Middle frontal gyrus (tissue), 1 donor: ENCODE measurements around the gene DMRTA2.

Source experiments
- DNase-seq: peaks from one replicate; pipeline ENCODE4 v3.0.0-alpha.2; 2015; ENCODE audit warnings: low spot score; ENCODE audit errors: extremely low spot score

Gene DMRTA2

DNA sequence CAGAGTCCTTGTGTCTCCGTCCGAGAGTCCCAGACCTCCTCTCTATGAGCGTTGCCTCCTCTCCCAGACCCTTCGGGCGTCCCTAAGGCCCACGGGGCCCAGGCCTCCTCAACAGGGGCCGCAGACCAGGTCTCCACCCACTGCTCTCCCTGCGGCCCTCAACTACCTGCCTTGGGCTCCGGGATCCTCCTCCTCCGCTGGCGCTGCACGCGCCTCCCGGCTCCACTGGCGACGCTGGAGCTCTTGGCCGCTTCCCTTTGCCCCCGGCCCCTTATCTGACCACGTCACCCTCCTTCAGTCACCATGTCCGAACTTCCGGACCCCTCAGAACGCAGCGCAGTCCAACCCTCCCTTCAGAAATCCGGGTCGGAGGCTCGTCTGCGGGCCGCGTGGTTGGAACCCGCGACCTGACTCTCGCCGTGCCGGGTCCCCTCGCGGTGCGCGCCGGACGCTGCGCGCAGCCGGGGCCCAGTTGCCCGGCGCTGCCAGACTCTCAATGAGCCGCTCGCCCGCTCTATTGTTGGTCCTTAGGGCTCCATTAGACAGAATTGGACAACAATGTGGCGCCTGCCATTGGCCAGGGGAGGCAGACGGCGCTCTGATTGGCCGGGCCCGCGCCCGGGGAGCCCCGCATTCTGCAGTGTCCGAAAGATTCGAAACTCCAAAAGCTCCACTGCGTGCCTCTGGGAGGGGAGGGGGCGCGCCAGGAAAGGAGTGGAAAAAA is at the start of gene DMRTA2:
Gene DMRTA2, minus strand, starts transcription at position 498 of the 724 bp plus-strand sequence. CDS start 1,907 bp downstream, outside the sequence.
- DNase-seq, result no peak

DNA sequence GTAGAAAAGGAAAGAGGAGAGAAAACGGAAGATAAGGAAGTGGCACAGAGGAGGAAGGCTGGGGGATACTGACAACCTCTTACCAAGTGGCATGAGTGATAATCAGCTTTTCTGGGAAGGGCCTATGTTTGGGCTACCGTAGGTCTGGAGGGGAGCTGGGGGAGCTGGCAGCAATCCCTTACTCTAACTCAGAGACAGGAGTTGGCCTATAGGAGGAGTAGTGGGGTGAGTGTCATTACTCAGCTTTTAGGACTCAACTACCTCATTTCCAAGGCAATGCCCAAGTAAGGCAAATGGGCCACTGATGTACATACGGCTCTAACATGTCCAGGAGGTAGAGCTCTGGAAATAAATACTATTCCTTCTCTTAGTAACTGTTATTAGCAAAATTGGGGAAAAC is 48.7 kb upstream of the DMRTA2 start:
- no peak for DNase-seq

DNA sequence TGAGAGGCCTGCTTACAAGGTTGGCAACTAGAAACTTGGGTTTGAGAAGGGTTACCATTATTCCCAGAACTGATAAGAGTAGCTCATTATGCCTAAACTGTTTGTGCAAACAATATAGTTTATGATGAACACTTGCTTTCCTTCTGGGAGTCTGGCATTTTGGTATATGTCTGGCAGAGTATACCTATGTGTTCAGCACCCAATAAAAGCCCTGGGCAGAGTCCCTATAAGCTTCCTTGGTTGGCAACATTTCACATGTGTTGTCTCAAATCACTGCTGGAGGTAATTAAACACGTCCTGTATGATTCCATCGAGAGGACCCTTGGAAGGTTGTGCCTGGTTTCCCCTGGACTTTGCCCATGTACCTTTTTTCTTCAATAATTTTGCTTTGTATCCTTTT is 39.7 kb upstream of the DMRTA2 start:
- DNase-seq, result no peak

DNA sequence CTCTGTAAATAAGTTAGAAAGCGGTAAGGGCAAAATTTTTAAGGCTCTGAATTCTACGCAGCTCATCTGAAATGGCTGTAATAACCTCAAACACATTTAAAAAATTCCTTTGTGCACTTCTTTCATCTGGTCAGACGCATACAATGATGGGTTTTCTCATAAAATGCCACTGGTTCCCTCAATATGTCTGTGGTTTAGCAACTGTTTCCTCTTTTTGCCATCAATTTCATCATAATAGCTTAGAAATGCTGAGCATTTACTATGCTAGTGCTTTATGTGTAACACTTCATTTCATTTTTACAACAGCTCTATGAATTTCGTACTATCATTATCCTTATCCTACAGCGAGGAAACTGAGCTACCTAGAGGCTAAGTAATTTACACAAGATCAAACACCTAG is 35.3 kb upstream of the DMRTA2 start:
- no peak for DNase-seq

DNA sequence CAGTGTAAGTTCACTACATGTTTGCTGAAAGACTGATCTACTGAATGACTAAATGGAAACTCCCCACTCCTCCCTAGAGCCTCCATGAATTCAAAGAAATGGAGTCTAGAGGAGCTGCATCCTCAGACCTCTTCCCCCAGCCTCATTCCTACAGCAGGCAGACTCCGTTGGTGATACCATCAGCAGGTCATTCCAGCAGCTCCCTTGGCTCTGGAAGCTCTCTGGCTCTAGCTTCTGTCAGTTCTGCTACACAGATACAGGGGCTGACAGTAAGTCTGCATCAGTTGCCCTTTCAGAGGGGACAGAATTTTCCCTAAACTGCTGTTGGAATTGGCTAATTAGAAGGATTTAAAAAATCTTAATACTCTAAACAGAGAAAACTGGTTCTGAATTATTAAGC is 31.7 kb upstream of the DMRTA2 start:
- DNase-seq, result no peak

DNA sequence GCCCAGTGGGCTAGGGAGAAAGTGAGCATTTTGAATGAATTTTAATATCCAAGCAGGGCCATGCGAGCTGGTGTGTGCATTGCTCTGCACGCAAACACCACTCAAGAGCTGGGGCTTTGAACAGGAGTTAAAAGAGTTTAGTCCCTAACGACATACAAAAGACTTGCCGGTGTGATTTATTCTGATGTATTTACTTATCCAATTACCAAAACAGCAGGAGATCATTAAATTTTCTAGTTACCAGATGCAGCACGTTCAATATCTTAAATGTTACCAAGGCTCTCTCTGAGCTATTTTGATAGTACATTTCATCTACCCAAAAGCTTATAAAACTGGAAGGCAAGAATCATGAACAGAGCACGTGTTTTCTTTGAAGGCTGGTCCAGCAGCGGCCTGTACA is 30.0 kb upstream of the DMRTA2 start:
- no peak for DNase-seq

- DNase-seq, result no peak
Observed at GRCh38 chr1:50452700-50453099, 29.5 kb upstream of the DMRTA2 start.

GRCh38 chr1:50450861-50451653 is 27.8 kb upstream of the DMRTA2 start:
- no peak for DNase-seq

DNA sequence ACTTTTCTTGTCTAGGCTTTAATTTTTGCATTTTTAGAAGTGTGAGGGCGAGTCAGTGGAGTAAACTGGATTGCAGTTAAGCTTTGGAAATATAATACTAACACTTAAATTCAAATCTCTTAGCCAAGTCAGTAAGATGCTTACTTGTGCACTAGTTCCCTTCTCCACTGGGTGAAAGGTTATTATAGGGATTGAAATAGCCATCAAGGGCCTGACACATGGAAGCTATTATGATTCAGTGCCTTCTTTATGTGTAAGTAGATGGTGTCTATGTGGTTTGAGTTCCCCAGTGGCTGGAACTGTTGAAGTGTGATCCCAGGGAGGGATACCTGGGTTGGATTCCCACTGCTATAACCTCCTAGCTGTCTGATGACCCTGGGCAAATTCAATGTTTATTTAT is 24.7 kb upstream of the DMRTA2 start:
- no peak for DNase-seq

DNA sequence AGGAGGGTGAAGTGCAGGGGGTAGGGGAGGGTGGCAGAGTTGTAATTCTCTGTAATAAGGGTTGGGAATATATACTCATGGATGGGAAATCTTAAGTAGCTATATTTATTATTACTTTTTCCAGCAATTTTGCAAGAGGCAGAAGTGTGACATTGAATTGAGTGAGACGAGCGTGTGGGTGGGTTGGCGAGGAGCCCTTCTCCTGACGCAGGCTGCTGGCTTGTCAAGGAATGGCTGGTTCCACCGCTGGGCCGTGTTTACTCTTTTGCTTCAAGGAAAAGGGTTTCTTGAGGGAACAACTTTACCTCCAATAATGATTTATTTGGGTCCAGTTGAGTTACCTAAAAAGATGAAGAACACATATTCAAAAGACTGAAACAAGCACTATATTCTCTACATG is 17.9 kb upstream of the DMRTA2 start:
- DNase-seq, result no peak

DNA sequence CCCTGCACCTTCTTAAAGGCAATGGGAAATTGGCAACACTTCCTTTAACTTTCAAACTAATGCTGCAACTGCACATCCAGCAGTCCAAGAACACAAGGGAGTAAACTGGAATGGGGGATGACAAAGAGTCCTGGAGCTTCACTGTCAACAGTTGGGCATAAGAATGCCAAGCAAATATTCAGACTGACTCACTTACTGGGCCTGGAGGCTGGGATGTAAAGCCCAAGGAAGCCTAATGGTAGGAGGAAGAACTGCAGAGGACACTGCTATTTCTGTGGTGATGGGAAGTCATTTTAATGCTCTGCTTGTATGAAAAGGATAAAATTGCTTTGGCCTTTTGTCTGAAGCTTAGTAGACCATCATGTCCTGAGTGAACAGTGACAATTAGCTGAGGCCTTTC is 15.7 kb upstream of the DMRTA2 start:
- no peak for DNase-seq

GRCh38 chr1:50436489-50436888 is 13.2 kb upstream of the DMRTA2 start:
- no peak for DNase-seq

- no peak for DNase-seq
Observed at GRCh38 chr1:50430010-50430405, 6.8 kb upstream of the DMRTA2 start.

GRCh38 chr1:50427818-50428779 is 4.9 kb upstream of the DMRTA2 start:
- no peak for DNase-seq

GRCh38 chr1:50427086-50427817 is 4.0 kb upstream of the DMRTA2 start:
- no peak for DNase-seq

GRCh38 chr1:50426702-50427085 is 3.5 kb upstream of the DMRTA2 start:
- DNase-seq, result no peak

GRCh38 chr1:50426108-50426700 is 3.0 kb upstream of the DMRTA2 start:
- DNase-seq, result no peak

- DNase-seq, result no peak
Observed at GRCh38 chr1:50425376-50426107, 2.3 kb upstream of the DMRTA2 start.

GRCh38 chr1:50424884-50425375 is 1.7 kb upstream of the DMRTA2 start:
- no peak for DNase-seq
